Measurements from ENCODE around the gene UHRF2.
"Not testable (repeated sequence)": the region's sequence is repeated elsewhere in the genome, so short reads cannot be mapped to it uniquely, and the experiment has no call there.

Gene UHRF2

GRCh38 chr9:6412487-6413364, at the start of gene UHRF2:
Gene UHRF2 (plus strand): TSS chr9:6413199. CDS start chr9:6413491, 292 bp downstream.
- DNase-seq, result peak; percentile 99

DNA sequence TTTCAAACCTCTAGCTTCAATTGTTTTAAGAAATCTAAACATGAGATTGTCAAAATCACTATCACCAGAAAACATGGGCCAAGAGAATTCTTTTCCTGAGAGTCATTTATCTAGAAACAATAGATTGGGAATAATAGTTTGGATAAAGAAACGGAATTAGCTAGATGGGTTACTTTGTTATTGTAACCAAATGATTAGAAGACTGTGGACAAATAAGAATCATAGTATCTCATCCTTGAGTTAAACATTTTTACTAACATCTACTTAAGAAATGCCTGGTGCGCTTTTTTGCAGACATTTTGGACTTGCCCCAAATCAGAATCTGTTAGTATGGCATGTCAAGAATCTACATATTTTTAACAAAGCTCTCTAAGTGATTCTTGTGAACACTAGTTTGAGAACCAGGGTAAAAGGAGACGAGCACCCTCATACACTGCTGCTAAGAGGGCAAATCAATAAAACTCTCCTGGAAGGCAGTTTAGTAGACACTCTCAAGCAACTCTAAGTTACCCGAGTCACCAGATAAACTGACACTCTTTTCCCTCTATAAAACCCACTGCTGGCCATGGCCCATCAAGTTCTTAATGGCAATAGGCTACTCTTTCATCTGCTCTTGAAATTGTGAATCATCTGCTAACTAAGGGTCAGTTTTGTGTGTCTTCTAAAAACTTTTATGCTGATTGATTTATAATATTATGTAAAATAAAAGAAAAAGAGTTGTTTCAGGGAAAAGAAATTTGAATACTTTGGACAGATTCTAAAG, 45.7 kb upstream of the UHRF2 start:
- no peak for DNase-seq

DNA sequence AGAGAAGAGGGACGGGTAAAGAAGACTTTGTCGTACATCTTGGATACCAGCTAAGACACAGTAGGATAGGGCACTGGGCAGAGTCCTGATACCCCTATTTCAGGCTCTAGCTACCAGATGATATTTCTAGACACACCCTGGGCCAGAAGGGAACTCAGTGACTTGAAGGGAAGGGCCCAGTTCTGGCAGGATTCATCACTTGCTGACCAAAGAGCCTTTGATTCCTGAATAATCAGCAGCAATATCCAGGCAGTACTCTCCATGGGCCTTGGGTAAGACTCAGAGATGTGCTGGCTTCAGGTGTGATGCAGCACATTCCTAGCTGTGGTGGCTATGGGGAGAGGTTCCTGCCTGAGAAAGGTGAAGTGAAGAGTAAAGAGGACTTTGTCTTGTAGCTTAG, 44.2 kb upstream of the UHRF2 start:
- DNase-seq, result no peak

- not testable (repeated sequence) for DNase-seq
Observed at GRCh38 chr9:6381477-6382012, 31.5 kb upstream of the UHRF2 start.

DNA sequence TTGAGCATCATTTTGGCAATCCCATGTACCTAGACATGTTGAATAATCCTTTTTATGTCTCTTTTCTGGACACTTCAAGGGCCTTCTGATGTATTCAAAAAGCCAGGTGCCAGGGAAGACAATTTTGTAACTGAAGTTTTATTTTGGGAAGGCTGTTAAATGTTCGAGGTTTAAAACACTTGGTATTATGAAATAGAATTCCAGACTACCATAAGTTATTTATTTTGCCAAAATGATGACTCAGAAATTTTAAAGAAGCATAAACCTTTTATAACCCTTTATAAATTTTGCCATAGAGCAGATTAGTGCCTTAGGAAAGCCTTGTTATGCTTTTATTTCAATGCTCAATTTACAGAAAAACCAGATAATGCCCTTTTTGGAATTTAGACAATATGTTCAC, 30.3 kb upstream of the UHRF2 start:
- DNase-seq, result no peak

- no peak for DNase-seq
Observed at GRCh38 chr9:6383551-6384225, 29.3 kb upstream of the UHRF2 start.

- DNase-seq, result peak; percentile 11
Observed at GRCh38 chr9:6384732-6385131, 28.3 kb upstream of the UHRF2 start.

GRCh38 chr9:6399071-6399470, 13.9 kb upstream of the UHRF2 start:
- DNase-seq, result no peak

DNA sequence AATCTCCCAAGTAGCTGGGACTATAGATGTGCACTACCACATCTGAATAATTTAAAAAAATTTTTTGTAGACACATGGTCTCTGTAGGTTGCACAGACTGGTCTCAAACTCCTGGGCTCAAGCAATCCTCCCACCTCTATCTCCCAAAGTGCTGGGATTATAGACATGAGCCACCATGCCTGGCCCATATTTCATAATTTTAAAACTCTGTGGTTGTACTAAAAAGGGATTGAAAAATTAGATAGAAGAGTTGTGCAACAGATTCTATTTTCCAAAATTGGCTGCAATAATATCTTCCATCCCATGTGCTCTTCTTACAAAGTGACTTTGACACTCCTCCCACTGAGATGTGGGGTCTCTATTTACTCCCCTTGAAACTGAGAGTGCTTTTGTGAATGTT, 7.6 kb upstream of the UHRF2 start:
- DNase-seq, result no peak

DNA sequence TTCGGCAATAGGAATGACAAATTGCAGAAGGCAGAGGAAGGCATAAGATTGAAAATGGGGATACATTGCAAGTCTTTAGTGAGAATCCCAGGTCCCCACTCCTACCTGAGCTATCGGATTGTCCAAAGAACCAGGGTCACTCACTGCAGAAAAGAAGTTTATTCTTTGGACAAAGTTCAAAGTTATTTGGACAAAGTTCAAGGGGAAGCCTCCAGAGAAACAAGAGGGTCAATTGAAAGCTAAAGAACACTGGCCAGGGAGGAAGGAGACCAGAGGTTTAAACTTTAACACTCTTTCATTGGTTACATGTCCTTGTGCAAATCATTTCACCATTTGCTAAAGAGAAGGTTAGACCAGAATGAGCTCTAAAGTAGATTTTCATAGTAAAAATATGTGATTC, 5.2 kb upstream of the UHRF2 start:
- DNase-seq, result no peak

GRCh38 chr9:6408320-6408719, 4.7 kb upstream of the UHRF2 start:
- peak; percentile 65 for DNase-seq

GRCh38 chr9:6409811-6410210, 3.2 kb upstream of the UHRF2 start:
- DNase-seq, result no peak

- DNase-seq, result no peak
Observed at GRCh38 chr9:6410633-6411032, 2.4 kb upstream of the UHRF2 start.

- peak; percentile 75 for DNase-seq
Observed at GRCh38 chr9:6413365-6414246, 607 bp downstream of the UHRF2 start.

DNA sequence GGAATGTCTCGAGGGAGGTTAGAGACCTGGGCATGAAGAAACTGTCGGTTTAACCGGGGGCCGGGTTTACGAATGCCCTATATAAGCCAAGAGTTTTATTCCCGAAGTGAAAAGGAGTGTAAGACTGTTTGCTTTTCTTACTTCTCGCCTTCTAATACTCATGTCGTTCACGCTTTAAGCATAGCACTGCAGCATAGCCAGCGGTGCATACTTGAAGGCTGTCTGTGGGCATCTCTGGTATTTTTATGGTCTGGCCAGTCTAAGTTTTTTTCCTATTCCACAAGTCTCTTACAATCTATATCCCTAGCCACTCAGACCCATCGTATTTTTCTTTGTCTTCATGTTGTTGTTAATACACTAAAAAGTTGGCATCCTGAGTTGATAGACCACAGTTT, 1.2 kb downstream of the UHRF2 start:
- DNase-seq, result peak; percentile 54

DNA sequence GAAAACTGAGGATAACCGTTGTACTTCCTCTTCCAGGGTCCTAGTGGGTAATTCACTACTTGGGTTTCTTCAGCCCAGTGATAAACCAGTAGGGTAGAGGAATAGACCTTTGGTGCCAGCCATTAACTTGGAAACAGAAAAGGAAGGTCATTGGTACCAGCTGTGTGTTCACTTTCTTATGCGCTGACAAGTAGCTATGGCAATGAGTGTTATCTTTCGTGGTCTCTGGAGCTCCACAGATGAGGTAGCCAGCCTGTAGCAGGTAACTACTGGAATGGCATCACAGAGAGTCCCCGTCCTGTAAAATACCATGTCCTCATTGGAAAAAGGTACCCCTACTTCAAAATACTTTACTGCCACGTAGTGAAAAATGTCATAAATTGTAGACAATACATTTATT, 2.3 kb downstream of the UHRF2 start:
- DNase-seq, result peak; percentile 14

- peak; percentile 4 for DNase-seq
Observed at GRCh38 chr9:6417186-6417585, 4.2 kb downstream of the UHRF2 start.

GRCh38 chr9:6418764-6419163, 5.8 kb downstream of the UHRF2 start:
- no peak for DNase-seq

- DNase-seq, result no peak
Observed at GRCh38 chr9:6424940-6425339, 11.9 kb downstream of the UHRF2 start.

DNA sequence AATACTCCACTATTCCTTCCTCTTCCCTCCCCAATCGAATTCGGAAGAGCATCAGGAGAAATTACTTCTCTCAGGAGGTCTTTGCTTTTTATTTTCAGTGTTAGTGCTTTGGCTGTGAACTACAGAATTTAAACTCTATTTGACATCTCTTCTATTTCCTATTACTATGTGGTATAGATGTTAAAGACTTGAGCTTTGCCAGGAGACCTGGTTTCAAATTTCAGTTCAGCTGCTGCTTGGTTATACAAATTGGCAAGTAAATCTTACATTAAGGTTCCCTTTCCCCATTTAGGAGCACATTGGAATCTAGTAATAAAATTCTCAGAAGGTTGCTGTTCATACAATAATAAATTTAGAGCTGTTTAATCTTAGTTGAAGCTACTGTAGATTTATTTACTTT, 13.1 kb downstream of the UHRF2 start:
- no peak for DNase-seq

DNA sequence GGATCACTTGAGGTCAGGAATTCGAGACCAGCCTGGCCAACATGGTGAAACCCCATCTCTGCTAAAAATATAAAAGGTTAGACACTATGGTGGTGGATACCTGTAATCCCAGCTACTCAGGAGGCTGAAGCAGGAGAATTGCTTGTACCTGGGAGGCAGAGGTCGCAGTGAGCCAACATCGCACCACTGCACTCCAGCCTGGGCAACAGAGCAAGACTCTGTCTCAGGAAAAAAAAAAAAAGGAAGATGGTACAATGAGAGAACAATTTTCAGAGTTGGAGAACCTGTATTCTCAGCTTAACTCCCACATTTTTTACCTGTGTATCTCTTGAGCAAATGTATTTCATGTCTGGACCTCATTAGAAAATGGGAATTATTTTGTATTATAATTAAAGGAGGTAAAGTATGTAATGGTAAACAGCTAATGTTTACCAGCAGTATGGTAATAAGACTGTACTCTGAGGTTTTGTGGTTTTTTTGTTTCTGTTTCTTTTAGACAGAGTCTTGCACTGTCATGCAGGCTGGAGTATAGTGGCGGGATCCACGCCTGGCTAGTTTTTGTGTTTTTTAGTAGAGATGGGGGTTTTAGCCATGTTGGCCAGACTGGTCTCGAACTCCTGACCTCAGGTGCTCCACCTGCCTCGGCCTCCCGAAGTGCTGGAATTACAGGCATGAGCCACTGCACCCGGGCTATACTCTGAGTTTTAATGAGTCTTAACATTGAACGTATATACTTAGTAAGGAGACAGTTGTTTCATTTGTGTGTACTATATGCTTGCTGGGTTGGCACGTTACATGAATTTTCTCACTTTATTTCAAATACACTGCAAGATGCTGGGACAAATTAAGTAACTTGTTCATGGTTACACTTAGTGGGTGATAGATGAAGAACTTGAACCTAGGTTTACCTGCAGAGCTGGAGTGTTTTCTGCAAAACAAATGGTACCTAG, 16.2 kb downstream of the UHRF2 start:
- no peak for DNase-seq

All from DMS53 (cell line).